Kidney epithelial cell (primary cell): ENCODE results near the gene APC2. TPM values are rescaled to one million over a fixed set of nuclear protein-coding genes. Genes with fewer than 3 reads are reported as not detected.

ENCODE experiments used
- DNase-seq: peaks from one replicate; pipeline ENCODE4 v3.0.0-alpha.2; 2010; ENCODE audit warnings: low read depth
- H3K27me3 ChIP-seq: 2 replicates; pipeline ENCODE4 v1.6.0; 2011; ENCODE audit warnings: low read length; ENCODE audit not compliant: control insufficient read depth, insufficient read depth
- H3K36me3 ChIP-seq: 2 replicates; pipeline ENCODE4 v1.5.1; 2011; ENCODE audit warnings: low read length; ENCODE audit not compliant: control insufficient read depth, insufficient read depth
- H3K4me3 ChIP-seq: 2 replicates; pipeline ENCODE4 v1.5.1; 2011; ENCODE audit warnings: low read depth, mild to moderate bottlenecking, control low read depth, low read length
- total RNA-seq: library from RNA; depleted of rRNA; stranded (reverse); fragments of >200 nt; gene quantifications from 2 replicates; pipeline ENCODE4 v1.2.3, GENCODE V29; 2015
- TF ChIP-seq, protein P1 (sequence below): IDR thresholded peaks from 2 replicates; pipeline ENCODE4 v1.5.1; 2011; ENCODE audit warnings: mild to moderate bottlenecking, moderate library complexity, low read length, control low read depth, inconsistent platforms; ENCODE audit not compliant: insufficient read depth, poor library complexity, severe bottlenecking

The APC2 gene
- total RNA-seq, 1 donor from 2014 or later: not detected

DNA sequence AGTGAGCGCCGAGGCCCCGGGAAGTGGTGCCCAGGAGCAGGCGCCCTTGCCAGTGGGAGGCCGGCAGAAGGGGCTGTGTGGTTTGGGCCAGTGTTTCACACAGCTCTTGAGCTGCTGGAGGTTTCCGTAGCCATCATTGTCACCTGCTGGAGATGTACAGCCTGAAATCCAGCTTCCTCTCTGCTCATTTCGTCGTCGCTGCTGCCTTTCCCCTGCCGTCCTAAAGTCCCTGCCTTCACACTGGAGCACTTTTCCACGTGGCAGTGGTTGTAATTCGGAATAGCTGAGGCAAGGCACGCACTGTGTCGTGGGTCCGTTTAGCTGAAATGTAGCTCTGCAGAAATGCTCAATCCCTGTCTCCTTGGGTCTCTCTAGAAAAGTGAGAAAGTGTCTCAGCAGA is 29.3 kb upstream of the APC2 start:
- no peak overlapping the region for H3K4me3 ChIP-seq
- TF ChIP-seq, protein P1, sequence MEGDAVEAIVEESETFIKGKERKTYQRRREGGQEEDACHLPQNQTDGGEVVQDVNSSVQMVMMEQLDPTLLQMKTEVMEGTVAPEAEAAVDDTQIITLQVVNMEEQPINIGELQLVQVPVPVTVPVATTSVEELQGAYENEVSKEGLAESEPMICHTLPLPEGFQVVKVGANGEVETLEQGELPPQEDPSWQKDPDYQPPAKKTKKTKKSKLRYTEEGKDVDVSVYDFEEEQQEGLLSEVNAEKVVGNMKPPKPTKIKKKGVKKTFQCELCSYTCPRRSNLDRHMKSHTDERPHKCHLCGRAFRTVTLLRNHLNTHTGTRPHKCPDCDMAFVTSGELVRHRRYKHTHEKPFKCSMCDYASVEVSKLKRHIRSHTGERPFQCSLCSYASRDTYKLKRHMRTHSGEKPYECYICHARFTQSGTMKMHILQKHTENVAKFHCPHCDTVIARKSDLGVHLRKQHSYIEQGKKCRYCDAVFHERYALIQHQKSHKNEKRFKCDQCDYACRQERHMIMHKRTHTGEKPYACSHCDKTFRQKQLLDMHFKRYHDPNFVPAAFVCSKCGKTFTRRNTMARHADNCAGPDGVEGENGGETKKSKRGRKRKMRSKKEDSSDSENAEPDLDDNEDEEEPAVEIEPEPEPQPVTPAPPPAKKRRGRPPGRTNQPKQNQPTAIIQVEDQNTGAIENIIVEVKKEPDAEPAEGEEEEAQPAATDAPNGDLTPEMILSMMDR: no peak
- DNase-seq: no peak
- no peaks in the 10 kb centered on the region for H3K27me3 ChIP-seq
- peaks cover 14% of the 10 kb centered on the region for H3K36me3 ChIP-seq

DNA sequence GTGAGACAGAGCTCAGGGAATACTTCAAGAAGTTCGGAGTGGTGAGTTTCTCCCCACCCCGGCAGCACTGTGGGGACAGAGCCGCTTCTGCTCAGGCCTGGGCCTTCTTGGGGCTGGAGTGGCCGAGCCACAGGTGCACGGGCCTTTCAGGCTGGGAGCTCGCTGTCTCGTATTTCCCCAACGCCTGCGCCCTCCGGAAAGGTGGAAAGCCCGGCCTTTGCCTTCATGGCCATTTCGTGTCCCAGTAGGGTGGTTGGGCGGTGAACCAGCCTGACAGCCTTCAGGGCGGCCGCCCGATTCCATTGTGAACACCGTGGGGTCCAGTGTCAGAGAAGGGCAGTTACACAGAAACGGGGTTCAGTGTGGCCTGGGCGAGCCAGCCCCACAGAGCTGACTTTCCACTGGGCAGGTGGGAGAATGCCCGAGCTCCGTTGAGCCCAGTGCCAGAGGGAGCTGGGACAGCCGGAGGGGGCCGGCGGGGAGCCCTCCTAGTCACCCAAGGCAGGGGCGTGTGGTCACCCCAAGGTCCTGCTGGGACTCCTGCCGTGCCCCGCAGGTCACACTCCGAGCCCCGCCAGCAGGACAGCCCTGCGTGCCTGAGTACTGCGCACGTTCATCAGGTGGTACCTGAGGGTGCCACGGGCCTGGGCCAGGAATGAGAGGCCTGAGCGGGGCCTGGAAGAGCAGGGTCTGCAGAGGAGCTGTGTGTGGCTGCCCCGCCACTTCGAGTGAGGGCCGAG is 28.5 kb upstream of the APC2 start:
- Histone ChIP-seq H3K4me3 (no peak overlapping the region), H3K27me3 (no peaks in the 10 kb centered on the region), H3K36me3 (peaks cover 15% of the 10 kb centered on the region)
- DNase-seq: no peak
- TF ChIP-seq, protein P1: no peak

DNA sequence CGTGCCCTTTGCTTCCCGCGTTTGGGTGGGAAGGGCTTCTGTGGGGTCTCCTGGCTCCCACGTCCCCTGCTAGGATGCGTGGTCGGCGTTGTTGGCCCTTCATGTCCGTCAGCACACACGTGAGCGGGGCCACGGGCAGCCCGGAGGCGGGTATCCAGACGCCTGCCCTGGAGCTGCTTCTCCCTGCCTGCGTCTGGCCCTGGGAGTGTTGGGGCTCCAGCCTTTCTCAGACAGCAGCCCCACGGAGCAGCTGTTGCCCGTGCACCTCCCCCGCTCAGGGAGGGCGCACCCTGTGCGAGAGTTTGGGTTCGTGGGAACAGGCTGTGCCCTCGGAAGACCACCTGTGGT is 28.0 kb upstream of the APC2 start:
- H3K27me3 ChIP-seq: no peaks in the 10 kb centered on the region
- H3K4me3 ChIP-seq: no peak overlapping the region
- H3K36me3 ChIP-seq: peaks cover 15% of the 10 kb centered on the region
- no peak for DNase-seq
- TF ChIP-seq, protein P1: no peak

DNA sequence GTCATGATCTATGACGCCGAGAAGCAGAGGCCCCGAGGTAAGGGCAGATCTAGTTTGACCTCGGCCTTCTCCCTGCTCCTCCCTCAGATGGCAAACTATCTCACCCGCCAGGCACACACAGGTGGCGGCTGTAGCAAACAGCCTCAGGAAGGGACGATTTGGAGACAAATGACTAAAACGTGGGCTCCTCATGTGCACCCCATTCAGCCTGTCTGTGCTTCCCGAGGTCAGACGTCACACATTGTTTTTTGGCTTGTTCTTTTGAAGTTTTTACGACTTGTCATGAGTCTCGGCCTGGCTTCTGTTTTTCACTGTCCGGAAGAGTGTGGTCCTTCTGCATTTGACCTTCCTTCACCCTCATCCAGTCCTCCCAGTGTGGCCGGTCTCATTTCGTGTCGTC is 27.6 kb upstream of the APC2 start:
- TF ChIP-seq, protein P1: no peak
- H3K4me3 ChIP-seq: no peak overlapping the region
- H3K27me3 ChIP-seq: no peaks in the 10 kb centered on the region
- DNase-seq: no peak
- peaks cover 17% of the 10 kb centered on the region for H3K36me3 ChIP-seq

DNA sequence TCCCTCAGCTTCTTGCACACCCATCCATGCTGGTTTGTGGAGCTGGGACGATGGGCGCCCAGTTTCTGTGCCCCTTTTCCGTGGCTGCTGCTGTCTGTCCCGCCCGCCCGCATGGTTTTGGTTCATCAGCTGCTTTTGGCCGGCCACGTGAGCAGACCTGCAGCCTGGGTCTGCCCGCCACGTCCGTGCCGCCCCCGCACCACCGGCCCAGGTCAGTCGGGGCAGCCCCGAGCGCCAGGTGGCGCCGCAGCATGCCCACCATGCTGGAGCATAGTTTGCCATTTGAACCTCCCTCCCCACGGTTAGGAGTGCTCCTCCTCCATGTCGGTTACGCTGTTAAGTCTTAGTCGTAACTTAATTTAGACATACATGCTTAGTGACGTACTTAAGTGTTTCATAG is 27.0 kb upstream of the APC2 start:
- no peak overlapping the region for H3K4me3 ChIP-seq
- H3K36me3 ChIP-seq: peaks cover 14% of the 10 kb centered on the region
- no peaks in the 10 kb centered on the region for H3K27me3 ChIP-seq
- DNase-seq: no peak
- TF ChIP-seq, protein P1: peak; percentile 7
